HepG2 (cell line): ENCODE measurements around the gene ZNF771. TPM values are rescaled to one million over a fixed set of nuclear protein-coding genes. Genes with fewer than 3 reads are reported as not detected.

ENCODE experiments used
- FOXJ3 ChIP-seq: sonication (generic); formaldehyde crosslinking; IDR thresholded peaks from 2 replicates; pipeline ENCODE4 v1.4.0; 2020; ENCODE audit warnings: missing genetic modification reagents, mild to moderate bottlenecking, borderline replicate concordance
- JUN ChIP-seq: sonication (generic); formaldehyde crosslinking; IDR thresholded peaks from 2 replicates; pipeline ENCODE4 v1.4.0; 2020; ENCODE audit warnings: mild to moderate bottlenecking, missing genetic modification reagents
- NR2F2 ChIP-seq: IDR thresholded peaks from 2 replicates; pipeline ENCODE4 v1.6.1; 2012; ENCODE audit warnings: low read depth, inconsistent platforms, borderline replicate concordance
- SP5 ChIP-seq: IDR thresholded peaks from 2 replicates; pipeline ENCODE4 v1.6.1; 2016; ENCODE audit warnings: low read depth, borderline replicate concordance
- SPEN ChIP-seq: sonication (generic); formaldehyde crosslinking; IDR thresholded peaks from 2 replicates; pipeline ENCODE4 v1.5.1; 2020; ENCODE audit warnings: low read depth, mild to moderate bottlenecking, missing genetic modification reagents
- TCF7 ChIP-seq: sonication (generic); IDR thresholded peaks from 2 replicates; pipeline ENCODE4 v1.6.1; 2016; ENCODE audit warnings: antibody characterized with exemption, low read depth
- TOE1 ChIP-seq: sonication (generic); formaldehyde crosslinking; IDR thresholded peaks from 2 replicates; pipeline ENCODE4 v1.4.0; 2020; ENCODE audit warnings: mild to moderate bottlenecking, missing genetic modification reagents
- ZBTB39 ChIP-seq: sonication (generic); formaldehyde crosslinking; IDR thresholded peaks from 2 replicates; pipeline ENCODE4 v1.5.0; 2020; ENCODE audit warnings: missing genetic modification reagents
- ZHX2 ChIP-seq, 2 experiments: sonication (generic) in 1 of 2; formaldehyde crosslinking in 1 of 2; IDR thresholded peaks; 2 replicates each; pipeline versions ENCODE4 v1.6.1 to v1.9.0; 2014 to 2022; ENCODE audit warnings: antibody characterized with exemption in 1 of 2, borderline replicate concordance in 1 of 2, inconsistent platforms in 1 of 2, low read depth in 1 of 2, missing genetic modification reagents in 1 of 2
- ZNF503 ChIP-seq: sonication (generic); formaldehyde crosslinking; IDR thresholded peaks from 2 replicates; pipeline ENCODE4 v1.4.0; 2020; ENCODE audit warnings: missing genetic modification reagents
- ZNF737 ChIP-seq: sonication (generic); formaldehyde crosslinking; IDR thresholded peaks from 2 replicates; pipeline ENCODE4 v1.5.0; 2020; ENCODE audit warnings: missing genetic modification reagents, mild to moderate bottlenecking, borderline replicate concordance
- ZNF740 ChIP-seq: sonication (generic); formaldehyde crosslinking; IDR thresholded peaks from 2 replicates; pipeline ENCODE4 v1.4.0; 2020; ENCODE audit warnings: missing genetic modification reagents
- ZNF781 ChIP-seq: sonication (generic); formaldehyde crosslinking; IDR thresholded peaks from 2 replicates; pipeline ENCODE4 v1.5.1; 2020; ENCODE audit warnings: borderline replicate concordance, mild to moderate bottlenecking, missing genetic modification reagents; ENCODE audit errors: not compliant biosample characterization
- ZNF850 ChIP-seq: sonication (generic); formaldehyde crosslinking; conservative IDR thresholded peaks from 2 replicates; pipeline ENCODE4 v1.9.0; 2021; ENCODE audit warnings: mild to moderate bottlenecking, missing genetic modification reagents
- polyA plus RNA-seq, 8 experiments: library from polyadenylated mRNA; depleted of rRNA in 3 of 8; stranded (reverse) in 7 of 8; unstranded in 1 of 8; fragments of >200 nt; fragmentation: Illumina TruSeq in 4 of 8; extraction: Trizol in 4 of 8; gene quantifications; 2 replicates each; pipeline versions ENCODE4 v1.2.1 to v1.2.3, GENCODE V29; 2011 to 2016; ENCODE audit warnings: low read depth in 4 of 8, missing spikeins in 1 of 8, mixed read lengths in 1 of 8; ENCODE audit not compliant: insufficient read depth in 1 of 8
- total RNA-seq, 5 experiments: library from RNA; depleted of rRNA; stranded (reverse); fragments of >200 nt; fragmentation: Illumina TruSeq; extraction: Trizol; gene quantifications; 2 replicates each; pipeline ENCODE4 v1.2.3, GENCODE V29; 2016; ENCODE audit warnings: low read depth in 1 of 5
- TF ChIP-seq, protein P1 (sequence below): sonication (generic); formaldehyde crosslinking; IDR thresholded peaks from 2 replicates; pipeline ENCODE4 v1.4.0; 2020; ENCODE audit warnings: missing genetic modification reagents

ZNF771 gene
- total and polyA plus RNA-seq, 2 of the 13 experiments (the other 11 are each of a cell fraction or from before 2014, with no cell fraction given) = 5.0 to 11.8 TPM

DNA sequence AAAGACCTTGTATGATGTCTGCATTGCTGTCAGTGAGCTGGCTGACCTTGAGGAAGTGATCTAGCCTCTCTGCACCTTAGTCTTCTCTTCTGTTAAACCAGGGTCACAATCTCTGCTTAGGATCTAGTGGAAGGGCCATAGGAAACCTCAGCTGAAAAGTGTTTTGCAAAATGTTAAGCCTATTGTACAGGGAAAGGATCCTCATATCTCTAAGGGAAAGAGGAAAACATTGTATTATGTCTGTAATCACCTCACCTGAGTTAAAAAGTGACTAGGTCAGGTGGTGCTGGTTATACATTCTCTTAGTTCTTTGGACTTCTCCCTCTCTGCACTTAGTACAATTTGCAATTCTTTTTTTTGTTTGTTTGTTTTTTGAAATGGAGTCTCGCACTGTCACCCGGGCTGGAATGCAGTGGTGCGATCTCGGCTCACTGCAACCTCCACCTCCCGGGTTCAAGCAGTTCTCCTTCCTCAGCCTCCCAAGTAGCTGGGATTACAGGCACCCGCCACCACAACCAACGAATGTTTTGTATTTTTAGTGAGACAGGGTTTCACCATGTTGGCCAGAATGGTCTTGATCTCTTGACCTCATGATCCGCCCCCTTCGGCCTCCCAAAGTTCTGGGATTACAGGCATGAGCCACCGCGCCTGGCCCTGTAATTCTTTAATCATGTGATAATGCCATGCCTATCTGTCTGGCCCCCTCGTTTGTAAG lies 40.3 kb downstream of the ZNF771 start (continued):
- peak; percentile 73; the same call in 1 of the 2 replicates for TF ChIP-seq ZBTB39 (CRISPR knock-in tag)
- TF ChIP-seq JUN (CRISPR knock-in tag) = peak; percentile 76
- peak; percentile 82; the same call in 1 of the 2 replicates for TF ChIP-seq FOXJ3 (CRISPR knock-in tag)
- TF ChIP-seq, protein P1, sequence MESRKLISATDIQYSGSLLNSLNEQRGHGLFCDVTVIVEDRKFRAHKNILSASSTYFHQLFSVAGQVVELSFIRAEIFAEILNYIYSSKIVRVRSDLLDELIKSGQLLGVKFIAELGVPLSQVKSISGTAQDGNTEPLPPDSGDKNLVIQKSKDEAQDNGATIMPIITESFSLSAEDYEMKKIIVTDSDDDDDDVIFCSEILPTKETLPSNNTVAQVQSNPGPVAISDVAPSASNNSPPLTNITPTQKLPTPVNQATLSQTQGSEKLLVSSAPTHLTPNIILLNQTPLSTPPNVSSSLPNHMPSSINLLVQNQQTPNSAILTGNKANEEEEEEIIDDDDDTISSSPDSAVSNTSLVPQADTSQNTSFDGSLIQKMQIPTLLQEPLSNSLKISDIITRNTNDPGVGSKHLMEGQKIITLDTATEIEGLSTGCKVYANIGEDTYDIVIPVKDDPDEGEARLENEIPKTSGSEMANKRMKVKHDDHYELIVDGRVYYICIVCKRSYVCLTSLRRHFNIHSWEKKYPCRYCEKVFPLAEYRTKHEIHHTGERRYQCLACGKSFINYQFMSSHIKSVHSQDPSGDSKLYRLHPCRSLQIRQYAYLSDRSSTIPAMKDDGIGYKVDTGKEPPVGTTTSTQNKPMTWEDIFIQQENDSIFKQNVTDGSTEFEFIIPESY (CRISPR knock-in tag) = no peak
- 0 out of 2 replicates have a peak, but pooled peaks have one; percentile 3 for TF ChIP-seq TCF7
- TF ChIP-seq ZNF740 = no peak
- peak; percentile 10; the same call in 1 of the 2 replicates for TF ChIP-seq SP5 (CRISPR knock-in tag)
- TF ChIP-seq TOE1 (CRISPR knock-in tag) = peak; percentile 68; the same call in 1 of the 2 replicates
- no peak for TF ChIP-seq ZNF850 (CRISPR knock-in tag)
- no peak for TF ChIP-seq ZNF737 (CRISPR knock-in tag)
- TF ChIP-seq ZHX2 (IDR thresholded peaks at IDR 0.05; ENCODE audit: low read depth) = 0 out of 2 replicates have a peak, but pooled peaks have one; percentile 9
- no peak for TF ChIP-seq ZHX2 (CRISPR knock-in tag; IDR thresholded peaks at IDR 0.05; ENCODE audit: borderline replicate concordance)
- TF ChIP-seq NR2F2 = 0 out of 2 replicates have a peak, but pooled peaks have one; percentile 31
- peak; percentile 54; the same call in 1 of the 2 replicates for TF ChIP-seq SPEN (CRISPR knock-in tag)
- peak; percentile 25 for TF ChIP-seq ZNF781 (CRISPR knock-in tag)
- TF ChIP-seq ZNF503 (CRISPR knock-in tag) = peak; percentile 86
